ENCODE measurements around the gene SLC2A6. TPM values are rescaled to one million over a fixed set of nuclear protein-coding genes. Genes with fewer than 3 reads are reported as not detected.

SLC2A6 gene
- total RNA-seq, 4 donors from 2014 or later, result 0.41 to 2.4 (median 1.4) TPM

DNA sequence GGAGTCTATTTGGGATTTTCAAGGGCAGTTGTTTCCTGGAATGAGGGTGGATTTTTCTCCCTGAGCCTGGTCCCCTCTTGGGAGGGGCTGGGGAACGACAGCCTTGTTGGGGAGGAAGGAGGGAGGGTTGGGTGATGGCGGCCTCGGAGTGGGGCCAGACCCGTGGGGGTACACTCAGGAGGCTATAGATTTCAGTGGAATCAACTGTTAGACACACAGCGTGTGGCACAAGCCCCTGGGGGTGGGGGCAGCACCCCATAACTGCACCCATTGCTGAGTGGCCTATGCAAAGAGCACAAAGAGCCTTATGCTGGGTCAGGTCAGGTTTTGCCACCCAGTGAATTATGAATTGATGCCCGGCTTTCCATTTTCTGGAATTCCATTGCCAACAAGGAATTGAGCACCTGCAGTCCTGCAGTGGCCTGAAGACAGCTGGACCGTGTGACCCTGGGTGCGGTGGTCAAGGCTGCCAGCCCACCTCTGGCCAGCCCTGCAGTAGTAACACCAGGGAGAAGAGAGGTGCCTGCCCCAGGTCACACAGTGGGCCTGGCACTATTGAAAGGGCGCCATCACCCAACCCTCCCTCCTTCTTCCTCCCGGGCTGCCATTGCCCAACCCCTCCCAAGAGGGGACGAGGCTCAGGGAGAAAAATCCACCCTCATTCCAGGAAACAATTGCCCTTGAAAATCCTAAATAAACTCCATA lies 37.5 kb upstream of the SLC2A6 start:
- Histone ChIP-seq H3K27me3 (no peaks in the 10 kb centered on the region), H3K4me1 (no peaks in the 10 kb centered on the region), H3K9me3 (no peaks in the 10 kb centered on the region), H3K36me3 (no peaks in the 10 kb centered on the region), H3K4me3 (no peak overlapping the region), H3K27ac (no peak overlapping the region)
- in situ Hi-C loops (cut with MboI; ENCODE audit: low sequenced_read_pairs in 4 of 4) (no loop called here), intact Hi-C loops (cut with DNase I; ENCODE audit: low total_unique reads) (no loop called here)
- DNase-seq, result no peak
- ATAC-seq, result no peak
- no peak for TF ChIP-seq POLR2A (IDR thresholded peaks at IDR 0.05)
- TF ChIP-seq, protein P1, sequence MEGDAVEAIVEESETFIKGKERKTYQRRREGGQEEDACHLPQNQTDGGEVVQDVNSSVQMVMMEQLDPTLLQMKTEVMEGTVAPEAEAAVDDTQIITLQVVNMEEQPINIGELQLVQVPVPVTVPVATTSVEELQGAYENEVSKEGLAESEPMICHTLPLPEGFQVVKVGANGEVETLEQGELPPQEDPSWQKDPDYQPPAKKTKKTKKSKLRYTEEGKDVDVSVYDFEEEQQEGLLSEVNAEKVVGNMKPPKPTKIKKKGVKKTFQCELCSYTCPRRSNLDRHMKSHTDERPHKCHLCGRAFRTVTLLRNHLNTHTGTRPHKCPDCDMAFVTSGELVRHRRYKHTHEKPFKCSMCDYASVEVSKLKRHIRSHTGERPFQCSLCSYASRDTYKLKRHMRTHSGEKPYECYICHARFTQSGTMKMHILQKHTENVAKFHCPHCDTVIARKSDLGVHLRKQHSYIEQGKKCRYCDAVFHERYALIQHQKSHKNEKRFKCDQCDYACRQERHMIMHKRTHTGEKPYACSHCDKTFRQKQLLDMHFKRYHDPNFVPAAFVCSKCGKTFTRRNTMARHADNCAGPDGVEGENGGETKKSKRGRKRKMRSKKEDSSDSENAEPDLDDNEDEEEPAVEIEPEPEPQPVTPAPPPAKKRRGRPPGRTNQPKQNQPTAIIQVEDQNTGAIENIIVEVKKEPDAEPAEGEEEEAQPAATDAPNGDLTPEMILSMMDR (IDR thresholded peaks at IDR 0.05 in 4 of 5, conservative IDR thresholded peaks at IDR 0.05 in 1 of 5), result no peak

DNA sequence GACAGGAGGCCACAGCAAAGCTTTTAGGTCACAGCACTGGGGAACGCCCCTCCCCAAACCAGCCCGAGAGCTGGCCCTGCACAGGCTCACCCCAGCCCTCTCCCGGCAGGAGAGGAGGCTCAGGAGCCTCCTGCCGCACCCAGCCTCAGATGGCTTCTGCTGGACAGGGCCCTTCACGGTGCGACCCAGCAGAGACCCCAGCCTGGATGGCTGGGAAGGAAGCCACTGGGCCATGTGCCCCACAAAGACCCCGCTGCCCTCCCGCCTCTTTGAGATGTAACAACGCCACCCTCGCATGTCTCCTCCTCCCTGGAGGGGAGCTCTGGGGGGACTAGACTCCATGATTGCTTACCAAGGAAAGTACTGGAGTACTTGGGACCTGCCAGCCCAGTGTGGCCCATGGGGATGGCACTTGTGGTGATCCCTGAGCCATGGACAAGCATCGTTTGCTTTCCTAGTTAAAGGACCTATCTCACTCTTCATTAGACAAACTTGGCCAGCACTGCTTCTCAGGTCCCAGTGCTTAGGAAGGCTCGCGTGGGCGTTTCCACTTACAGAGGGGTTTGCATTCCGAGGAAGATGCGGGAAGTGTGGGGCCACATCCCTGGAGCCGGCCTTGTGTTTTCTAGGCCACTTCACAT lies 36.8 kb upstream of the SLC2A6 start:
- no peak overlapping the region for H3K27ac ChIP-seq
- TF ChIP-seq, protein P1 (IDR thresholded peaks at IDR 0.05 in 4 of 5, conservative IDR thresholded peaks at IDR 0.05 in 1 of 5), result no peak
- no peak for TF ChIP-seq POLR2A (IDR thresholded peaks at IDR 0.05)
- H3K27me3 ChIP-seq, result peaks cover under 1 to 5% (median 3%) of the 10 kb centered on the region in 3 donors
- H3K36me3 ChIP-seq, result no peaks in the 10 kb centered on the region
- H3K4me3 ChIP-seq, result no peak overlapping the region
- in situ Hi-C loops (cut with MboI; ENCODE audit: low sequenced_read_pairs in 4 of 4), result no loop called here
- ATAC-seq, result no peak
- no peaks in the 10 kb centered on the region for H3K4me1 ChIP-seq
- DNase-seq, result no peak
- H3K9me3 ChIP-seq, result no peaks in the 10 kb centered on the region
- intact Hi-C loops (cut with DNase I; ENCODE audit: low total_unique reads), result no loop called here

DNA sequence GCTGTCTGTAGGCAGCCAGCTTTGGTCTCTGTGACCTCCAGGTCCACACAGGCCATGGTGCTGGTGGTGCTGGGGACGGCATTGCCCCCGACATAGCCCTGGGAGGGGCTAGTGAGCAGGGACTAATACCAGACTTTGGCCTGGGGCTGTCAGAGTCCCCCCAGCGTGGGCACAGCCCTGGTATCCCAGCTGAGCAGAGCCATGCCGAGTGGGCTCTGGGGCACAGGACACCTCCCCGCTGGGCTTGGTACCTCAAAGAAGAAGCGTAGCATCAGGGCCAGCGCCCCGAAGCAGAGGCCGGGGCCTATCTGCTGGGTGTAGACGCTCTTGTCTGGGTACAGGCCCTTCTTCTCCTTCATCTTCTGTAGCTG lies 36.3 kb upstream of the SLC2A6 start:
- intact Hi-C loops (cut with DNase I; ENCODE audit: low total_unique reads), result no loop called here
- in situ Hi-C loops (cut with MboI; ENCODE audit: low sequenced_read_pairs in 4 of 4), result no loop called here
- Histone ChIP-seq H3K27me3 (peaks cover 3 to 8% (median 5%) of the 10 kb centered on the region in 3 donors), H3K36me3 (no peaks in the 10 kb centered on the region), H3K27ac (no peak overlapping the region), H3K4me3 (no peak overlapping the region), H3K4me1 (no peaks in the 10 kb centered on the region), H3K9me3 (no peaks in the 10 kb centered on the region)
- DNase-seq (no peak), ATAC-seq (no peak)
- no peak for TF ChIP-seq POLR2A (IDR thresholded peaks at IDR 0.05)
- TF ChIP-seq, protein P1 (IDR thresholded peaks at IDR 0.05 in 4 of 5, conservative IDR thresholded peaks at IDR 0.05 in 1 of 5), result no peak

DNA sequence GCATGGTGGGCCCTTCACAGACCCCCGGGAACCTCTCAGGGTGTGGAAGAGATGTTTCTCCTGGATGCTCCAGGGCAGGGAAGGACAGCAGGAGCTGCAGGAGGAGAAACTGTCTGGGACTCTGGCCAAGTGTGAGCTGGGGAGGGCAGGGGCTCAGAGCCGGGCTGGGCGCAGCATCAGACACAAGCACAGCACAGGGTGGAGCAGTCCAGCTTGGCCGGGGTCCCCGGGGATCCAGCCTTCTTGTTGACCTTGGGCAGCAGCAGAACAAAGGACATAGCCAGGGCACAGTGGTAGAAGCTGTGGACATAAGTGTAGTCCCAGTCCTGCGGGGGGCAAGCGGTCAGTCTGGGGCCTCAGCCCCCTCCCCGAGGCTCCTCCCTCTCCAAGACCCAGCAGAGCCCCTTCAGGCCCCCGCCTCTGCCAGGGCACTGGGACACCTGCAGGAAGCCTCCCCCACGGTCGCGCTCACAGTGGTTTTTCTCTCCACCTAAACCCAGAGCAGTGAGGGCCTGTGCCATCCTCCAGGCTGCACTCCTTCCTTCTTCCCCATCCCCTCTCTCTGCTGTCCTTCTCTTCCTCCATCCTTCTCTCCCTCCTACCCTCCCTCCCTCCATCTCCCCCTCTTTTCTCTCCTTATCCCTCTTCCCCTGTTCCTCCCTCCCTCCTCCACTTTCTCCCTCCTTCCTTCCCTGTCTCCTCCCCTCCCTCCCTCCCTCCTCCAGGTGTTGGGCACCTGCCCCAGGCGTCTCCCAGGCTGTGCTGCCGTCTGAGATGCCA lies 35.8 kb upstream of the SLC2A6 start:
- H3K27ac ChIP-seq, result no peak overlapping the region
- TF ChIP-seq, protein P1 (IDR thresholded peaks at IDR 0.05 in 4 of 5, conservative IDR thresholded peaks at IDR 0.05 in 1 of 5), result no peak
- TF ChIP-seq POLR2A (IDR thresholded peaks at IDR 0.05), result no peak
- no peaks in the 10 kb centered on the region for H3K36me3 ChIP-seq
- ATAC-seq (no peak), DNase-seq (no peak)
- peaks cover 3 to 13% (median 5%) of the 10 kb centered on the region in 3 donors for H3K27me3 ChIP-seq
- in situ Hi-C loops (cut with MboI; ENCODE audit: low sequenced_read_pairs in 4 of 4), result no loop called here
- no peaks in the 10 kb centered on the region for H3K4me1 ChIP-seq
- H3K9me3 ChIP-seq, result no peaks in the 10 kb centered on the region
- no peak overlapping the region for H3K4me3 ChIP-seq
- intact Hi-C loops (cut with DNase I; ENCODE audit: low total_unique reads), result no loop called here
